ENCODE measurements around the gene NQO1. TPM values are rescaled to one million over a fixed set of nuclear protein-coding genes. Genes with fewer than 3 reads are reported as not detected.

The NQO1 gene
- total RNA-seq, 2 donors from 2014 or later, result 1.7 to 2.5 TPM

GRCh38 chr16:69727916-69728270 is 1.5 kb upstream of the NQO1 start:
- Mint-ChIP-seq H3K27me3 (no peaks in the 10 kb centered on the region), H3K27ac (no peak overlapping the region), H3K4me3 (no peak overlapping the region), H3K36me3 (ENCODE audit: low read depth) (no peaks in the 10 kb centered on the region), H3K4me1 (peaks cover 20% of the 10 kb centered on the region)
- no peaks in the 10 kb centered on the region for H3K9me3 ChIP-seq (ENCODE audit: control insufficient read depth, low read length, poor library complexity, severe bottlenecking)
- no peak for ATAC-seq
- no peak for DNase-seq

- Mint-ChIP-seq H3K4me1 (peaks cover 20% of the 10 kb centered on the region), H3K27ac (peak overlapping the region; percentile 92), H3K4me3 (peak overlapping the region; percentile 95), H3K27me3 (no peaks in the 10 kb centered on the region), H3K36me3 (ENCODE audit: low read depth) (no peaks in the 10 kb centered on the region)
- ATAC-seq, result no peak
- H3K9me3 ChIP-seq (ENCODE audit: control insufficient read depth, low read length, poor library complexity, severe bottlenecking), result no peaks in the 10 kb centered on the region
- DNase-seq, result no peak
Measured at GRCh38 chr16:69725480-69726312, 664 bp downstream of the NQO1 start.

- Mint-ChIP-seq H3K36me3 (ENCODE audit: low read depth) (no peaks in the 10 kb centered on the region), H3K27ac (peak overlapping the region; percentile 92), H3K4me3 (peak overlapping the region; percentile 95), H3K4me1 (peaks cover 20% of the 10 kb centered on the region), H3K27me3 (no peaks in the 10 kb centered on the region)
- no peak for DNase-seq
- ATAC-seq, result no peak
- no peaks in the 10 kb centered on the region for H3K9me3 ChIP-seq (ENCODE audit: control insufficient read depth, low read length, poor library complexity, severe bottlenecking)
Measured at GRCh38 chr16:69724981-69725479, 1.3 kb downstream of the NQO1 start.

GRCh38 chr16:69724414-69724873 is 1.9 kb downstream of the NQO1 start:
- no peak overlapping the region for H3K27ac Mint-ChIP-seq
- H3K36me3 Mint-ChIP-seq (ENCODE audit: low read depth), result no peaks in the 10 kb centered on the region
- DNase-seq (no peak), ATAC-seq (no peak)
- H3K4me3 Mint-ChIP-seq, result no peak overlapping the region
- no peaks in the 10 kb centered on the region for H3K9me3 ChIP-seq (ENCODE audit: control insufficient read depth, low read length, poor library complexity, severe bottlenecking)
- H3K4me1 Mint-ChIP-seq, result peaks cover 16% of the 10 kb centered on the region
- H3K27me3 Mint-ChIP-seq, result no peaks in the 10 kb centered on the region

GRCh38 chr16:69721441-69721957 is 4.9 kb downstream of the NQO1 start:
- Mint-ChIP-seq H3K4me3 (no peak overlapping the region), H3K36me3 (ENCODE audit: low read depth) (no peaks in the 10 kb centered on the region), H3K27ac (no peak overlapping the region)

GRCh38 chr16:69720822-69721430 is 5.4 kb downstream of the NQO1 start:
- Mint-ChIP-seq H3K4me1 (peaks cover 6% of the 10 kb centered on the region), H3K27ac (no peak overlapping the region)
- no peak for ATAC-seq

More at GRCh38 chr16:69721441-69721957, 4.9 kb downstream of the NQO1 start:
- no peak for ATAC-seq
- H3K27me3 Mint-ChIP-seq, result no peaks in the 10 kb centered on the region
- DNase-seq, result no peak
- peaks cover 9% of the 10 kb centered on the region for H3K4me1 Mint-ChIP-seq
- H3K9me3 ChIP-seq (ENCODE audit: control insufficient read depth, low read length, poor library complexity, severe bottlenecking), result no peaks in the 10 kb centered on the region

GRCh38 chr16:69718111-69718764 is 8.1 kb downstream of the NQO1 start:
- Mint-ChIP-seq H3K4me1 (no peaks in the 10 kb centered on the region), H3K36me3 (ENCODE audit: low read depth) (no peaks in the 10 kb centered on the region), H3K27me3 (no peaks in the 10 kb centered on the region), H3K4me3 (no peak overlapping the region), H3K27ac (peak overlapping the region; percentile 78)
- DNase-seq (no peak), ATAC-seq (no peak)
- H3K9me3 ChIP-seq (ENCODE audit: control insufficient read depth, low read length, poor library complexity, severe bottlenecking), result no peaks in the 10 kb centered on the region

More at GRCh38 chr16:69720822-69721430, 5.4 kb downstream of the NQO1 start:
- no peaks in the 10 kb centered on the region for H3K36me3 Mint-ChIP-seq (ENCODE audit: low read depth)
- DNase-seq, result no peak
- H3K4me3 Mint-ChIP-seq, result no peak overlapping the region
- no peaks in the 10 kb centered on the region for H3K27me3 Mint-ChIP-seq
- H3K9me3 ChIP-seq (ENCODE audit: control insufficient read depth, low read length, poor library complexity, severe bottlenecking), result no peaks in the 10 kb centered on the region

GRCh38 chr16:69717066-69717465 is 9.3 kb downstream of the NQO1 start:
- H3K36me3 Mint-ChIP-seq (ENCODE audit: low read depth), result no peaks in the 10 kb centered on the region
- no peak overlapping the region for H3K27ac Mint-ChIP-seq
- no peaks in the 10 kb centered on the region for H3K4me1 Mint-ChIP-seq
- no peaks in the 10 kb centered on the region for H3K9me3 ChIP-seq (ENCODE audit: control insufficient read depth, low read length, poor library complexity, severe bottlenecking)
- DNase-seq (no peak), ATAC-seq (no peak)
- H3K27me3 Mint-ChIP-seq, result no peaks in the 10 kb centered on the region
- H3K4me3 Mint-ChIP-seq, result no peak overlapping the region

GRCh38 chr16:69712914-69713581 is 13.3 kb downstream of the NQO1 start:
- DNase-seq (no peak), ATAC-seq (no peak)
- H3K9me3 ChIP-seq (ENCODE audit: control insufficient read depth, low read length, poor library complexity, severe bottlenecking), result no peaks in the 10 kb centered on the region
- Mint-ChIP-seq H3K4me1 (peaks cover 4% of the 10 kb centered on the region), H3K27ac (no peak overlapping the region), H3K36me3 (ENCODE audit: low read depth) (no peaks in the 10 kb centered on the region), H3K4me3 (no peak overlapping the region), H3K27me3 (no peaks in the 10 kb centered on the region)

- DNase-seq, result no peak
- ATAC-seq, result no peak
- H3K4me1 Mint-ChIP-seq, result peaks cover 4% of the 10 kb centered on the region
- H3K27ac Mint-ChIP-seq, result no peak overlapping the region
- H3K27me3 Mint-ChIP-seq, result no peaks in the 10 kb centered on the region
- H3K9me3 ChIP-seq (ENCODE audit: control insufficient read depth, low read length, poor library complexity, severe bottlenecking), result no peaks in the 10 kb centered on the region
- no peaks in the 10 kb centered on the region for H3K36me3 Mint-ChIP-seq (ENCODE audit: low read depth)
- H3K4me3 Mint-ChIP-seq, result no peak overlapping the region
Measured at GRCh38 chr16:69712277-69712676, 14.1 kb downstream of the NQO1 start.

- no peaks in the 10 kb centered on the region for H3K36me3 Mint-ChIP-seq (ENCODE audit: low read depth)
- no peaks in the 10 kb centered on the region for H3K9me3 ChIP-seq (ENCODE audit: control insufficient read depth, low read length, poor library complexity, severe bottlenecking)
- H3K27ac Mint-ChIP-seq, result no peak overlapping the region
- no peak overlapping the region for H3K4me3 Mint-ChIP-seq
- ATAC-seq, result no peak
- DNase-seq, result no peak
- H3K27me3 Mint-ChIP-seq, result no peaks in the 10 kb centered on the region
- peaks cover 4% of the 10 kb centered on the region for H3K4me1 Mint-ChIP-seq
Measured at GRCh38 chr16:69711115-69711740, 15.1 kb downstream of the NQO1 start.

GRCh38 chr16:69709456-69710084 is 16.8 kb downstream of the NQO1 start:
- Mint-ChIP-seq H3K27me3 (no peaks in the 10 kb centered on the region), H3K36me3 (ENCODE audit: low read depth) (no peaks in the 10 kb centered on the region), H3K4me1 (peaks cover 4% of the 10 kb centered on the region), H3K4me3 (no peak overlapping the region), H3K27ac (peak overlapping the region; percentile 66)
- ATAC-seq, result peak; percentile 59
- DNase-seq, result no peak
- no peaks in the 10 kb centered on the region for H3K9me3 ChIP-seq (ENCODE audit: control insufficient read depth, low read length, poor library complexity, severe bottlenecking)

Measured in T-helper 17 cell (primary cell).